SK-N-DZ (cell line): Measurements from ENCODE around the gene SLC13A5.

Experiments used
- DNase-seq: peaks from one replicate; pipeline ENCODE4 v3.0.0-alpha.2; 2015; ENCODE audit warnings: low spot score

The SLC13A5 gene

GRCh38 chr17:6684460-6684783, 28.7 kb downstream of the SLC13A5 start:
- no peak for DNase-seq

- DNase-seq: no peak
These were observed 29.3 kb downstream of the SLC13A5 start for GRCh38 chr17:6683730-6684459.

- no peak for DNase-seq
These were observed 30.0 kb downstream of the SLC13A5 start for GRCh38 chr17:6683081-6683684.

- no peak for DNase-seq
These were observed 30.8 kb downstream of the SLC13A5 start for GRCh38 chr17:6682339-6682738.

- no peak for DNase-seq
These were observed 31.5 kb downstream of the SLC13A5 start for GRCh38 chr17:6681671-6682070.

- no peak for DNase-seq
These were observed 32.0 kb downstream of the SLC13A5 start for GRCh38 chr17:6681176-6681575.

- no peak for DNase-seq
These were observed 33.9 kb downstream of the SLC13A5 start for GRCh38 chr17:6679241-6679640.

GRCh38 chr17:6677946-6678345, 35.2 kb downstream of the SLC13A5 start:
- DNase-seq: no peak

GRCh38 chr17:6677158-6677831, 35.9 kb downstream of the SLC13A5 start:
- no peak for DNase-seq

- no peak for DNase-seq
These were observed 36.4 kb downstream of the SLC13A5 start for GRCh38 chr17:6676802-6677157.

GRCh38 chr17:6675201-6675825, 37.9 kb downstream of the SLC13A5 start:
- DNase-seq: no peak

GRCh38 chr17:6674586-6674985, 38.6 kb downstream of the SLC13A5 start:
- DNase-seq: no peak

GRCh38 chr17:6671431-6671830, 41.7 kb downstream of the SLC13A5 start:
- no peak for DNase-seq

GRCh38 chr17:6670999-6671398, 42.2 kb downstream of the SLC13A5 start:
- no peak for DNase-seq

GRCh38 chr17:6670571-6670970, 42.6 kb downstream of the SLC13A5 start:
- no peak for DNase-seq

GRCh38 chr17:6669479-6670212, 43.5 kb downstream of the SLC13A5 start:
- no peak for DNase-seq

- no peak for DNase-seq
These were observed 44.3 kb downstream of the SLC13A5 start for GRCh38 chr17:6668727-6669425.

- no peak for DNase-seq
These were observed 45.0 kb downstream of the SLC13A5 start for GRCh38 chr17:6668219-6668618.

- no peak for DNase-seq
These were observed 45.7 kb downstream of the SLC13A5 start for GRCh38 chr17:6667516-6667915.

- no peak for DNase-seq
These were observed 46.6 kb downstream of the SLC13A5 start for GRCh38 chr17:6666557-6666956.

- peak; percentile 74 for DNase-seq
These were observed 47.1 kb downstream of the SLC13A5 start for GRCh38 chr17:6666077-6666521.
